Epidermal melanocyte (primary cell): Measurements from ENCODE around the gene NR3C1.

Source experiments
- DNase-seq: peaks from one replicate; pipeline ENCODE4 v3.0.0; 2011; ENCODE audit warnings: low spot score; ENCODE audit not compliant: insufficient read length

The NR3C1 gene

GRCh38 chr5:143399616-143400540, 3.6 kb downstream of the NR3C1 start:
- no peak for DNase-seq

GRCh38 chr5:143398451-143399237, 4.8 kb downstream of the NR3C1 start:
- DNase-seq, result no peak

- no peak for DNase-seq
Observed at GRCh38 chr5:143398053-143398355, 5.5 kb downstream of the NR3C1 start.

- DNase-seq, result no peak
Observed at GRCh38 chr5:143397302-143398052, 6.0 kb downstream of the NR3C1 start.

GRCh38 chr5:143396353-143396940, 7.0 kb downstream of the NR3C1 start:
- DNase-seq, result no peak

- DNase-seq, result no peak
Observed at GRCh38 chr5:143395638-143396352, 7.7 kb downstream of the NR3C1 start.

GRCh38 chr5:143393524-143393923, 10.0 kb downstream of the NR3C1 start:
- no peak for DNase-seq

- DNase-seq, result no peak
Observed at GRCh38 chr5:143390941-143391340, 12.5 kb downstream of the NR3C1 start.

- DNase-seq, result no peak
Observed at GRCh38 chr5:143390258-143390657, 13.2 kb downstream of the NR3C1 start.

- DNase-seq, result no peak
Observed at GRCh38 chr5:143386725-143387124, 16.8 kb downstream of the NR3C1 start.

GRCh38 chr5:143384865-143385657, 18.4 kb downstream of the NR3C1 start:
- no peak for DNase-seq

- no peak for DNase-seq
Observed at GRCh38 chr5:143383988-143384387, 19.5 kb downstream of the NR3C1 start.

GRCh38 chr5:143379606-143380005, 23.9 kb downstream of the NR3C1 start:
- no peak for DNase-seq

- DNase-seq, result no peak
Observed at GRCh38 chr5:143376911-143377813, 26.3 kb downstream of the NR3C1 start.

- DNase-seq, result no peak
Observed at GRCh38 chr5:143376195-143376779, 27.2 kb downstream of the NR3C1 start.

- no peak for DNase-seq
Observed at GRCh38 chr5:143374496-143375217, 28.8 kb downstream of the NR3C1 start.

GRCh38 chr5:143373076-143373475, 30.4 kb downstream of the NR3C1 start:
- no peak for DNase-seq
